ENCODE results near the gene ADH4.
A peak's percentile ranks its signal among the peaks of the same experiment; 100 is the strongest.
"Not testable (repeated sequence)": the region's sequence is repeated elsewhere in the genome, so short reads cannot be mapped to it uniquely, and the experiment has no call there.

ADH4 gene

DNA sequence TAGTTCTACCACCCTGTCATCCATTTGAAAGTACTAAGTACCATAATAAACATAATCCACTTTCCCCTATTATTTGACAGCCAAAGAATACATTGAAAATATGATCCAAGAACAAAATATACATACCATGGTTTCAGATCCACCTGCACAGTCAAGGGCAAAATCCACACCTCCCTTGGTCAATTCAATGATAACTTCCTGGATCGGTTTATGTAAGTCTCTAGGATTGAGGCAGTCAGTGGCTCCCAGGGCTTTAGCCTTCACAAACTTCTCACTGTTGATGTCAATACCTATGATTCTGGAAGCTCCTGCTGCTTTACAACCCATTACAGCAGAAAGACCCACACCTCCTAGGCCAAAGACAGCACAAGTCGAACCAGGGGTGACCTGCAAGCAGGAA is 12.7 kb downstream of the ADH4 start:
- no peak for DNase-seq

- DNase-seq: no peak
Observed at GRCh38 chr4:99126376-99126775, 17.7 kb downstream of the ADH4 start.

DNA sequence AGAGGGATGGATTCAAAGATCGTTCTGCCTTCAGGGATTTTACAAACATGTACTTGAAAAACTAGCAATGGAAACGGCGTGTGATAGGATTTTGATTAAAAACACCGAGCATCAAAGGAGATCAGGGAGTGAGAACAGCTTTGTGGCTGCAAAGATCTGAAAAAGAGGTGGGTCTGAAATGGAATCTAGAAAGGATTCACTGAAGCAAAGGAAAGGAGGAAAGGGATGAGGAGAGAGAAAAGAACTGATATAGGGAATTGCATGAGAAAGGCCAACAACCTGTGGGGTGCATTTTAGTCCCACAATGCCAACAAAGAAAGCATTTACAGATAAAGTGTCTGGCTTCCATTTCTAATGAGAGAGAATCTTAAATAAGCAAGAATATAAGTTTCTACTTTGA is 23.1 kb downstream of the ADH4 start:
- DNase-seq: no peak

DNA sequence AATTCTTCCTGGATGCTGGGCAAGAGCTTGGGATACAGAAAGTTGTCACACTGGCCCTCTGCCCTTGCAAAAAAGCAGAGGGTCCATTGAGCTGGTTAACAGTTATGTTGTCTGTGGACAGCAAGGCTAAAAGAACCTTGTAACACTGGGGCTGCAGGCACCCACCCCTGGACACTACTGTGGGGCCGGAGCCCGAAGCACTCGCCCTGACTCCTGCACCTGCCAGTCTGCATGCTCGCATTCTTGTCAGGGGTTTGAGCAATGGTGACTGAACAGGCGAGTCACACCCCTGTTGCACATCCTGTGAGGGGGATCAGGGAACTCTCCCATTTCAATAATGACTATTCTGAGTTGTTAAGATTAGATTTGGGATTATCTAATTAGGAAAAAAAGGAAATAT is 23.6 kb downstream of the ADH4 start:
- no peak for DNase-seq

GRCh38 chr4:99117876-99118693 is 26.0 kb downstream of the ADH4 start:
- DNase-seq: no peak

GRCh38 chr4:99117122-99117841 is 26.8 kb downstream of the ADH4 start:
- DNase-seq: not testable (repeated sequence)

DNA sequence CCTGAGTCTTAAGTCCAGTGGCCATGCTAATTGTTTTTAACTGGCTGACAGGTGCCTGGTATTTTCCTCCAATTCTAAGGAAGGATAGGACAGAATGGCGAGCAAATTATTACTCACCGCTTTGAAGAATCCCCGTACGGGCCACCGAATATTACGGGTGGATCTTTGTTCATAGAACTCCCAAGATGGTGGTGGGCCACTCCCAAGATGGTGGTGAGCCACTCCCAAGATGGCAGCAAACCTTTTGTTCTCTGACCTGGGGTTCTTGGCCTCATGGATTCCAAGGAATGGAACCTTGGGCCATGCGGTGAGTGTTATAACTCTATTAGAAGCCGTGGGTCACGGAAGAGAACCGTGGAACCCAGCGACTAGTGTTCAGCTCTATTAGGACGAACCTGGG is 34.8 kb downstream of the ADH4 start:
- DNase-seq: not testable (repeated sequence)

GRCh38 chr4:99104153-99104552 is 39.9 kb downstream of the ADH4 start:
- no peak for DNase-seq

DNA sequence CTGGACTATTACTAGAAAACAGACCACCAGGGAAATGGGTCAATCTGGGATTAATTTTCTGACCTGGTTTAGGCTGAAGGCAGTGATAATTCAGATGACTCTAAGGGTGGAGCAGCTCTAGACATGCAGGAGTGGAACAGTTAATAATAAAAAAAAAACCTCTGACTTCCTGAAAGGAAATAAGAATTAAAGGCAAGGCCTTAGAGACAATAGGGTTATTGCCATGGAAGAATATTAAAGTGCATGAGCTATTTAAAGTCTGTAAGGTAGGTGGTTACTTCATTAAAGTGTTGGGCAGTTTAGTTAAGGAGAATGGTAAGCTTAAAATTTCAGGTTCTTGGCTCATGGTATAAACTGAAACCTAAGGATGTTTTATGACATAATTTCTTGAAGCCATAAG is 40.9 kb downstream of the ADH4 start:
- DNase-seq: no peak

GRCh38 chr4:99102634-99103033 is 41.5 kb downstream of the ADH4 start:
- DNase-seq: no peak

DNA sequence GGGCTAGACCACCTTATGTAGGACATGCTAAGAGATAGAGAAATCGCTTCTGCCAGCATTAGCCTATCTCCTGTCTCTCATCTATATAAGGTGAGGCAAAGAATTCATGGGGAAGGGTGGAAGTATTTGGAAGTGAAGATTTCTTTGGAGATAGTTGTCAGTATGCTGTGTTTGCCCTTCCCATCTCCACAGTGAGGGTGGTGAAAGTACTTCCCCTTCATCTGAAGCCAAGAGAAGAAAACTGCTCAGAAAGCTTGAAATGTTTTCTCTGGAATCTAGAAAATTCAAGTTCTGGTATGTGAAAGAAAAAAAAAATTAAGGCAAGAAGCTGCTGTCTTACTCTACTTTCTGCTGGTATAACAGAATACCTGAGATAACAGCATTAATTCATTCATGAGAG is 43.2 kb downstream of the ADH4 start:
- DNase-seq: no peak

DNA sequence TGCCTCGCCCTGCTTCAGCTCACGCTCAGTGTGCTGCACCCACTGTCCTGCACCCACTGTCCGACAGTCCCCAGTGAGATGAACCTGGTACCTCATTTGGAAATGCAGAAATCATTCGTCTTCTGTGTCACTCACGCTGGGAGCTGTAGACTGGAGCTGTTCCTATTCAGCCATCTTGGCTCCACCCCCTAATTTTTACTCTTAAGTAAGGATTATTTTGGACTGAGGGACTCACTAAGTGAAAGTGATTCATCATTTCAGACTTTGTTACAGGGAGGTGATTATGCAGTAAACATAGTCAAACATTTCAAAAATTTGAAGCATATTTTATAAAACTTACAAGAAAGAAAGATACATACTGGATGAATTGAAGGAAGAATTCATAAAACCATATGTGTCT is 44.3 kb downstream of the ADH4 start:
- DNase-seq: not testable (repeated sequence)

DNA sequence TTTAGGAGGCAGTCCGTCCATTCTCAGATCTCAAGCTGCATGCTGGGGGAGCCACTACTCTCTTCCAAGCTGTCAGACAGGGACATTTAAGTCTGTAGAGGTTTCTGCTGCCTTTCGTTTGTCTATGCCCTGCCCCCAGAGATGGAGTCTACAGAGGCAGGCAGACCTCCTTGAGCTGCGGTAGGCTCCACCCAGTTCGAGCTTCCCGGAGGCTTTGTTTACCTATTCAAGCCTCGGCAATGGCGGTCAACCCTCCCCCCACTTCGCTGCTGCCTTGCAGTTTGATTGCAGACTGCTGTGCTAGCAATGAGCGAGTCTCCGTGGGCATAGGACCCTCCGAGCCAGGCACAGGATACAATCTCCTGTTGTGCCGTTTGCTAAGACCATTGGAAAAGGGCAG is 44.8 kb downstream of the ADH4 start:
- DNase-seq: no peak

- not testable (repeated sequence) for DNase-seq
Observed at GRCh38 chr4:99091841-99092240, 52.3 kb downstream of the ADH4 start.

DNA sequence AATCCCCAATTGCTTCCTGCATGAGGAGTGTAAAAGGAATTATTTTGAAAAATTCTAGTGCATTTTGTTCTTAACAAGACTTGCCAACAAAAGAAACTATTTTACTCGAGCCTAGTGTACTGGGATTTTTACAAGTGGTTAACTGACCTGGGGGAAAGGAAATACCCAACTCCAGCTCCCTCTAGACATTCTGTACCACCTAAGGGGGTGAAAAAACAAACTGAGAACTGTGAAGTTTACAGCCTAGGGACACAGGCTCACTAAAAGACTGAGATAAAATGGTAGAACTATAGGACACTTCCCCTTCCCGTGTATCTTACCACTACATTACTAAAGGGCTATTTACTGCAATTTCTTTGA is 52.9 kb downstream of the ADH4 start:
- no peak for DNase-seq

DNA sequence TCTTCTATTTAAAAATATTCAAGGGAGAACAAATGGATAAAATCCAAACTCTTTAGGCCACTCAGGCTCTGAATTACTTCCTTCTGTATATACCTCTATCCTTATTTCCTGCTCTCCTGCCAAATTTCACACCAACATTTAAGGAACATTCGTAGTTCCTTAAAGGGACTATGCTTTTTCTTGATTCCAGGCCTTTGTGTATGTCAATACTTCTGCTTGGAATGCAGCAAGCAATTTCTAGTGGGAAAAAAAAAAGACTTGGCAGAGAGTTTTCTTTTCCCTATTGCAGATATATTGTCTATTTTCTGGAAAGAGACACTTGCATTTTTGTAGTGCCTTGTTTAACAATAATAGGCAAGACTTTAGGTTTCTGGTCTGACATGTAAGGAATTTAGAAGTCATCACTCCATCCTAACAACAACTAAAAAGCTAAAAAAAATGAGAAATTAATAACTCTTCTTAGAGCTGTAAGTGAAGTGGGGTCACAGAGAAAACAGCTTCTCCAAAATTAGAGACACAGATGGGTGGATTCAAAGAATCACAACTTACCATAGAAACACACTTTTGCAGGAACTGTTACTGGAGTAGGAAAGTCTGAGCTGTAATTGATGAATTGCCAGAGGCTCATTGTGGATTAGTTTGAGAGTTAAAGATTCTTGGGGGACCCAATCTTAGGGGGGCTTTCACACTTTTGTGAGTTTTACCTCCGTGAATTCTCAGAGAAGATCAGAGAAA is 53.4 kb downstream of the ADH4 start:
- DNase-seq: no peak

DNA sequence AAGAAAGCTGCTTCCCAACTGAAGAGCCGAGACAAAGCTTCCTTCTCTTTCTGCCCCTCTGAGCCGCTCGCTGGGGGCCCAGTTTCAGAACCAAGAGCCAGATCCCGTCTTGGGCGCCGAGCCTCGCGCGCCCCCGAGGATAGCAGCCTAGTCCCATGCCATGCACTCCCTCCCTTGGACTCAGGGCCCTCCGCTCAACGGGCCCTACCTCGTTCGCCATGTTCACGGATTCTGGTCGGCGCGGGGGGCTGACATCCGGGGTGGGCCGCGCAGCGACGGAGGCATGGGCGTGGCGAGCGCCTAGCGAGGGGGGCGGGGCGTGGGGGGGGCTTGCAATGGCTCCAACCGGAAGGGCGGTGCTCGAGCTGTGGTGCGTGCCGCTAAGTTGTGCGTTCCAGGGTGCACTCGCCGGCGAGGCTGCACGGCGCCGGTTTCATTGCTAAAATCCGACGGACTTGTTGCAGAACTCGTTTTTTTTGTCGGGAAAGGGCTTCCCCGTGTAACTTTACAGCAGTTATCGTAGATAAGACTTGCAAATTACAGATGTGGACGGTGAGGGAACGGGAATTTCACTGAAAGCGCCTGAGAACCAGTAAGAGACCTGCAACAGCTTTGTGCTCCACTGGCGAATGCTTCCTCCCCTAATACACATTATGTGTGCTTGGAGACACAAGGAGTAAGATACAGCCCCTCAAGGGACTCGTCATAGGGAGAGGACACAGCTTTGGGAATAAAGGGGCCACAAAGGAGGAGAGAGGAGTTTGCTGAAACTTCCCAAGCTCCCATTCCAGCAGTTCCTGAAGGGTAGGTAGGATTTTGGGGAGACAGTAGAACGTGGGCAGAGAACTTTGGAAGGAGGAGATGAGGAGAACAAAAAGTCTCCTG is 55.4 kb downstream of the ADH4 start, which contains the start of gene ADH5:
ADH5 (minus strand) TSS at position 308 of the 885 bp plus-strand sequence; CDS start at position 220, 88 bp downstream.
- DNase-seq: peak; percentile 95

GRCh38 chr4:99088023-99088449 is 56.1 kb downstream of the ADH4 start:
- peak; percentile 64 for DNase-seq

DNA sequence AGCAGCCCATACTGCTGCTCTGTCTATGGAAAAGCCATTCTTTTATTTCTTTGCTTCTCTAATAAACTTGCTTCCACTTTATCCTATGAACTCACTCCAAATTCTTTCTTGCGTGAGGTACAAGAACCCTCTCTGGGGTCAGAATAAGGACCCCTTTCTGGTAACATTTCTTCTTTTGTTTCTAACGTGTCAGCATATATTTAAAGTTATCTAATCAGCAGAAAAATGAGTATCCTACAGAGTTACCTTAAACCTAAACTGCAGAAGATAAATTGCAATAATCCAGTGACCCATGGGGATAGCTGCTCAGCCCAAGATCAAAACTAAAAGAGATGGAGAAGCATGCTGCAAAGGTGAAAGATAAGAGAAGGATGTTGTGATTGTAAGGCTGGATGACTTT is 59.5 kb downstream of the ADH4 start:
- DNase-seq: no peak

DNA sequence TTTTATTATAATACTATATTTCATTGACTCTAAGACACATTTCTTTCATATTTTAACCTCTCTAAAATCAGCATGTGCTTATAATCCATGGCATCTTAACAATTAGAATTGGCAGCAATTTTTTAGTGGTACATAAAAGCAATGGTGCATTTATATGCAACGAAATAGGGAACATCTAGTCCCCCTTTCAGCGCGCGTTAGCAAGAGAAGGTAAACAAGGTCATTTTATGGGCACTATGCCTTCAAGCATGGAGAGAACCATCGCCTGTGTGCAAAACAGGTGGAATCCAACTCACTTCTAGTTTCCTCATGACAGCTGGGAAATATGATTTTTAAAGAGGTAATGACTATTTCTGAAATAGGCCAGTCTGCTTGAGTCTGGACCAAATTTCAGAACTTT is 61.9 kb downstream of the ADH4 start:
- DNase-seq: no peak

DNA sequence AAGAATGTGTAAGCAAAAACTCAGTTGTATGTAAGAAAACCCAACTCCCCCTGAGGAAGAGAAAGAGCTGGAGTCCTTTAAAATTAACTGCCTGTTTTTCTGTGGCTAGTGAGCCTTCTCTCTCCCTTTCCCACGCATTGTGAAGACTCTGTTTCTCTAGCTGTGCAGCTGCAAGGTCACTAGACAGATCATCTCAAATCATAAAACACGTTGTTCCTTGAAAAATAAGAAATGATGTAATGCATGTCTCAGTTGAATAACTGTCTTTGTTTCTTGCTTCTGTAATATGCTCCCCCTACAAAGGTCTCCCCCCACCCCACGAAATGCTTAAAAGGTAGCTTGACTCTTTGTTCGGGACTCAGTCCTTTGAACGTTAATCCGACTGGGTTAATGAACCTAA is 63.2 kb downstream of the ADH4 start:
- DNase-seq: not testable (repeated sequence)

- no peak for DNase-seq
Observed at GRCh38 chr4:99079625-99080295, 64.3 kb downstream of the ADH4 start.

Measured in femur (tissue), 1 donor.